Measurements from ENCODE around the gene TTYH2. TPM values are rescaled to one million over a fixed set of nuclear protein-coding genes. Genes with fewer than 3 reads are reported as not detected.

TTYH2 gene
- polyA plus RNA-seq, 1 donor from 2014 or later: 2.5 TPM

DNA sequence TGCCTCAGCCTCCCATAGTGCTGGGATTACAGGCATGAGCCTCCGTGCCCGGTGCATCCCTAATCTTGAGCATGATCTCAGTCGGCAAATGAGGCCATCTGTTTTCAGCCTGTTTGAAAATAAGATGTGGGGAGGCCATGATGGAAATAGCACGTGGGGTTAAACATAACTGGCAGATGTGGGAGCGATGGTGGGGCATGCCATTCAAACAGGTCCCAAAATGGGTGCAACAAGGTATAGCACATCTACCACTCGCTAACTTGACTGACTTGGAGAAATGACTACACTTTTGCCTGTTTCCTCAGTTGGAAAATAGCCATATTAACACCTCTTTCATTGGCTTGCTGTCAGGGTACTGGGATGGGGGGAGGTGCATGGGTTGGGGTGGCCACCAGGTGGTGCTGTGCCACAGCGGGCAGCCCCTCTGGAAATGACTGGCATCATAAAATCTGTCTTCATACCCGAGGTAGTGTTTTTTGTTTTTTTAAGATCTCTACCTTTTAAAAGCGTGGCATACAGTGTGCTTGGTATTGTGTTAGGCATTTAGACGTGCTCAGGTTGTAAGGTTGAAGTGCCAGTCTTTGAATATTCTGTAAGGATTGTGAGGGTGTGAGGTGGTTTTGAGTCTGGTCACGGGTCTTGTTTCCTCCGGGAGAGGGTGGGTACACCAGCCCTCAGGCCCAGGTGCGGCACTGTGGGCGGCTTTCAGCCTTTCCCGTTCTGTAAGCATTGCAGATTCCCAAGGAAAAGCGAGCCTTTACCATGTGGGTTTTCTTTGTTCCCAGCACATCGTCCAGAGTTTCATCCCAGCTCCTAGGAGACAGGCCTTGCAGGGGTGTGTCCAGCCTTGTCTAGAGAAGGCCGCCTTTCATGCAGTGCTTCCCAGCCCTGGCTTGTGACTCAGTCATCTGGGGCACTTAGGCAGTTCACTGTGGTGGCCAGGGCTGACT, 2.9 kb upstream of the TTYH2 start:
- no peak overlapping the region for H3K4me2 ChIP-seq (ENCODE audit: low read length)
- no peaks in the 10 kb centered on the region for H4K20me1 ChIP-seq (ENCODE audit: insufficient read depth)
- no peaks in the 10 kb centered on the region for H3K9me2 ChIP-seq (ENCODE audit: insufficient read depth, low read length)
- H3K9me3 ChIP-seq (ENCODE audit: low read length): no peaks in the 10 kb centered on the region
- H3K4me3 ChIP-seq (ENCODE audit: low read length): no peak overlapping the region
- H3K9ac ChIP-seq (ENCODE audit: low read length): no peak overlapping the region
- H3K27me3 ChIP-seq (ENCODE audit: insufficient read depth, low read depth, low read length): peaks cover 30% of the 10 kb centered on the region
- H2AFZ ChIP-seq (ENCODE audit: low read depth, low read length): no peak overlapping the region
- H3K36me3 ChIP-seq (ENCODE audit: insufficient read depth, low read length): no peaks in the 10 kb centered on the region
- H3K27ac ChIP-seq (ENCODE audit: low read length): no peak overlapping the region
- H3K79me2 ChIP-seq (replicated peaks; ENCODE audit: insufficient read depth, low read length): peaks cover 10% of the 10 kb centered on the region
- H3F3A ChIP-seq (ENCODE audit: insufficient read depth, low read length, poor library complexity, severe bottlenecking): no peaks in the 10 kb centered on the region
- TF ChIP-seq RAD21 (conservative IDR thresholded peaks at IDR 0.05) (peak; percentile 85), MXI1 (conservative IDR thresholded peaks at IDR 0.05; ENCODE audit: poor library complexity, severe bottlenecking) (no peak), POLR2AphosphoS5 (IDR thresholded peaks at IDR 0.05) (no peak), SMC3 (conservative IDR thresholded peaks at IDR 0.05; ENCODE audit: poor library complexity) (peak; percentile 91), TAF1 (IDR thresholded peaks at IDR 0.05; ENCODE audit: low read depth) (no peak)
- TF ChIP-seq, protein P1, sequence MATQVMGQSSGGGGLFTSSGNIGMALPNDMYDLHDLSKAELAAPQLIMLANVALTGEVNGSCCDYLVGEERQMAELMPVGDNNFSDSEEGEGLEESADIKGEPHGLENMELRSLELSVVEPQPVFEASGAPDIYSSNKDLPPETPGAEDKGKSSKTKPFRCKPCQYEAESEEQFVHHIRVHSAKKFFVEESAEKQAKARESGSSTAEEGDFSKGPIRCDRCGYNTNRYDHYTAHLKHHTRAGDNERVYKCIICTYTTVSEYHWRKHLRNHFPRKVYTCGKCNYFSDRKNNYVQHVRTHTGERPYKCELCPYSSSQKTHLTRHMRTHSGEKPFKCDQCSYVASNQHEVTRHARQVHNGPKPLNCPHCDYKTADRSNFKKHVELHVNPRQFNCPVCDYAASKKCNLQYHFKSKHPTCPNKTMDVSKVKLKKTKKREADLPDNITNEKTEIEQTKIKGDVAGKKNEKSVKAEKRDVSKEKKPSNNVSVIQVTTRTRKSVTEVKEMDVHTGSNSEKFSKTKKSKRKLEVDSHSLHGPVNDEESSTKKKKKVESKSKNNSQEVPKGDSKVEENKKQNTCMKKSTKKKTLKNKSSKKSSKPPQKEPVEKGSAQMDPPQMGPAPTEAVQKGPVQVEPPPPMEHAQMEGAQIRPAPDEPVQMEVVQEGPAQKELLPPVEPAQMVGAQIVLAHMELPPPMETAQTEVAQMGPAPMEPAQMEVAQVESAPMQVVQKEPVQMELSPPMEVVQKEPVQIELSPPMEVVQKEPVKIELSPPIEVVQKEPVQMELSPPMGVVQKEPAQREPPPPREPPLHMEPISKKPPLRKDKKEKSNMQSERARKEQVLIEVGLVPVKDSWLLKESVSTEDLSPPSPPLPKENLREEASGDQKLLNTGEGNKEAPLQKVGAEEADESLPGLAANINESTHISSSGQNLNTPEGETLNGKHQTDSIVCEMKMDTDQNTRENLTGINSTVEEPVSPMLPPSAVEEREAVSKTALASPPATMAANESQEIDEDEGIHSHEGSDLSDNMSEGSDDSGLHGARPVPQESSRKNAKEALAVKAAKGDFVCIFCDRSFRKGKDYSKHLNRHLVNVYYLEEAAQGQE (IDR thresholded peaks at IDR 0.05; ENCODE audit: borderline replicate concordance): no peak
- TF ChIP-seq, protein P2, sequence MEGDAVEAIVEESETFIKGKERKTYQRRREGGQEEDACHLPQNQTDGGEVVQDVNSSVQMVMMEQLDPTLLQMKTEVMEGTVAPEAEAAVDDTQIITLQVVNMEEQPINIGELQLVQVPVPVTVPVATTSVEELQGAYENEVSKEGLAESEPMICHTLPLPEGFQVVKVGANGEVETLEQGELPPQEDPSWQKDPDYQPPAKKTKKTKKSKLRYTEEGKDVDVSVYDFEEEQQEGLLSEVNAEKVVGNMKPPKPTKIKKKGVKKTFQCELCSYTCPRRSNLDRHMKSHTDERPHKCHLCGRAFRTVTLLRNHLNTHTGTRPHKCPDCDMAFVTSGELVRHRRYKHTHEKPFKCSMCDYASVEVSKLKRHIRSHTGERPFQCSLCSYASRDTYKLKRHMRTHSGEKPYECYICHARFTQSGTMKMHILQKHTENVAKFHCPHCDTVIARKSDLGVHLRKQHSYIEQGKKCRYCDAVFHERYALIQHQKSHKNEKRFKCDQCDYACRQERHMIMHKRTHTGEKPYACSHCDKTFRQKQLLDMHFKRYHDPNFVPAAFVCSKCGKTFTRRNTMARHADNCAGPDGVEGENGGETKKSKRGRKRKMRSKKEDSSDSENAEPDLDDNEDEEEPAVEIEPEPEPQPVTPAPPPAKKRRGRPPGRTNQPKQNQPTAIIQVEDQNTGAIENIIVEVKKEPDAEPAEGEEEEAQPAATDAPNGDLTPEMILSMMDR (IDR thresholded peaks at IDR 0.05; ENCODE audit: poor library complexity, severe bottlenecking): peak; percentile 91

DNA sequence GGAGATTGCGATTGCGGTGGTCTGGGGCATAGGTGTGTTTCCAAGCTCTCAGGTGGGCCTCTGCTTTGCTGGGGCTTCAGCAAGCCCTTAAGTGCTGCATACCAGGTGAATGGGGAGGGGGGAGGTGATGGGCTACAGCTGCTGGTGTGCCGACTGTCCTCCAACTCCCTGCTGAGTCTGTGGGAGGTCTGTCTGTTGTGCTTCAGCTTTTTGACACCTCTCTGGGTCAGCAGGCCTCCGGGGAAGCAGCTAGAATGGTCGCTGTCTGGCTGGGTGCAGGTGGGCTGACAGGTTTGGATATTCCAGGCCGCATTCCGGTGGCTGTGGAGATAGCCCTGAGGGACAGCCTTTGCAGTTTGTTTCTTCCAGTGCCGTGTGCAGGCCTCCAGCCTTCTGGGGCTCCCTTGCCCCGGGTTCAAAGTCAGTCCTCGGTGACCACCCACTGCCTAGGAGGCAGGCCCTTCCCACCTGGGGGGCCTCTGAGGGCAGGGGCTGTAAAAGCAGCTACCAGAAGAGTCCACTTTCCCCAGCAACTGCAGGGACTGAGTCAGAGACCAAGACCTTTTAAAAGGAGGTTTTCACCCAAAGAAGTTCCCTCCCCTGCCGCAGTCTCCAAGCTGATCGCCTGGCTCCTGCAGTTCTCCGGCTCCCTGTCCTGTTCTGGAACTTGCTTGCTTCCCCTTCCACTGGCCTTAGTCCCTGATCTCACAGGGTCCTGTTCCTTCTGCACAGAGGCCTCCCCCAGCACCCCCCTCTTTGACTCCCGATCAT, 2.0 kb upstream of the TTYH2 start:
- Histone ChIP-seq H3K36me3 (ENCODE audit: insufficient read depth, low read length) (no peaks in the 10 kb centered on the region), H3K79me2 (replicated peaks; ENCODE audit: insufficient read depth, low read length) (peaks cover 1% of the 10 kb centered on the region), H3K9me3 (ENCODE audit: low read length) (no peaks in the 10 kb centered on the region), H3F3A (ENCODE audit: insufficient read depth, low read length, poor library complexity, severe bottlenecking) (no peaks in the 10 kb centered on the region), H4K20me1 (ENCODE audit: insufficient read depth) (no peaks in the 10 kb centered on the region), H3K4me2 (ENCODE audit: low read length) (no peak overlapping the region), H3K27ac (ENCODE audit: low read length) (no peak overlapping the region), H2AFZ (ENCODE audit: low read depth, low read length) (no peak overlapping the region), H3K9ac (ENCODE audit: low read length) (no peak overlapping the region), H3K27me3 (ENCODE audit: insufficient read depth, low read depth, low read length) (peaks cover 32% of the 10 kb centered on the region), H3K4me3 (ENCODE audit: low read length) (no peak overlapping the region), H3K9me2 (ENCODE audit: insufficient read depth, low read length) (no peaks in the 10 kb centered on the region)
- TF ChIP-seq SMC3 (conservative IDR thresholded peaks at IDR 0.05; ENCODE audit: poor library complexity) (no peak), TAF1 (IDR thresholded peaks at IDR 0.05; ENCODE audit: low read depth) (no peak), EP300 (conservative IDR thresholded peaks at IDR 0.05; ENCODE audit: poor library complexity, severe bottlenecking) (no peak), MXI1 (conservative IDR thresholded peaks at IDR 0.05; ENCODE audit: poor library complexity, severe bottlenecking) (no peak), EZH2 (IDR thresholded peaks at IDR 0.05; ENCODE audit: borderline replicate concordance, insufficient read depth, low read length, poor library complexity, severe bottlenecking) (no peak), POLR2AphosphoS5 (IDR thresholded peaks at IDR 0.05) (no peak), RAD21 (conservative IDR thresholded peaks at IDR 0.05) (no peak)
- TF ChIP-seq, protein P2 (IDR thresholded peaks at IDR 0.05; ENCODE audit: poor library complexity, severe bottlenecking): no peak
- TF ChIP-seq, protein P1 (IDR thresholded peaks at IDR 0.05; ENCODE audit: borderline replicate concordance): no peak
